Measurements from ENCODE around the gene RTN4.

The RTN4 gene

DNA sequence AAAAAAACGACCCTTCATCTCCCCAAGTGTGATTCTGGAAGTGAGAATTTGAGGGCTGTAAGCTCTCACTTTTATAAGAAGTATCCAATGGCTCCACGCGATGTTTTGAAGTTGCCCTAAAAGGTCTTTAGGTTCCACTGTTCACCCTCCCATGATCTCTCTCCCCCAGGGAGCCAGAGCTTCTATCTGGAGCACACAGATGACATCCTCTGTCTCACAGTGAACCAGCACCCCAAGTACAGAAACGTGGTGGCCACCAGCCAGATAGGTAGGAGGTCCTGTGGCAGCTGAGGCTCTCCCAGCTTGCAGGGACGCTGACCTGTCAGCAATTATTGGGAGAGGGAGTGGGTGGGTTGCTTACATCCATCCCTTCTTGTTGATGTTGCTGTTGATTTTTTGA, 97.8 kb downstream of the RTN4 start:
- DNase-seq (ENCODE audit: low spot score) = no peak

DNA sequence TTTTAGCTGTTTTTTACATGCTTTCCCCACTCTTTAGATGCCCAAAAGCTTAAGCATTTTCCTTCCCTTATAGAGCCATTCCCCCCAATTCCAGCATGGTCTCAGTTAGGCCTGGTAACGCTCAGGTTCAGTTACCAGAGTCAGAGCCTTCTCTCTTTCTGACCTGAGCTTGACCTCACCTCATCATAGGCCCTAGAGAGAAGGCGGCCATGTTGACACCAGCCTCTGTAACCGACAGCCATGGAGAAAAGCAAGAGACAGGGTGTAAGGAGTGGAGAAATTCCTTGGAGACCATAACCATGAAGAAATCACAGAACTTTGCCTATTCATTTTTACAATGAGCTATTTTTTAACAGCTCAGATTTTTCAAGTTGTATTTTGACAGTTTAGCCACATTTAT, 99.4 kb downstream of the RTN4 start:
- DNase-seq (ENCODE audit: low spot score) = no peak

DNA sequence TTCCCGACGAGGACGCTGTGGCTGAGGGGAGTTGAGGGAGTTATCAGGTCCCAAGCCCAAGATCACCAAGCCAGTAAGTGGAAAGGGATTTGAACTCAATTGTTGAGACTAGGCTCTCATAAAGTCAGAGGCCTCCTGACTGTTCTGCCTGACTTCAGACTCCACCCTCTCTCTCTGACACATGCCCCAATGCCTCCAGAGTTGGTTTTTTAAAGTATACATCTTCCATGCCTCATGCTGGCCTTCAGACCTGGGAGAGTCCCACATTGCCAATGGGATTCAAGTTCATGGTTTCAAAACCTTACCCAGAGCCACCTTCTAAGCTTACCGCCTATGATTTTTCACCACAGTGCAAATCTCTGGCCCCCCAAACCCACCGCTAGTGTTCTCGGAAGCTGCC, 100.8 kb downstream of the RTN4 start:
- DNase-seq (ENCODE audit: low spot score) = no peak

DNA sequence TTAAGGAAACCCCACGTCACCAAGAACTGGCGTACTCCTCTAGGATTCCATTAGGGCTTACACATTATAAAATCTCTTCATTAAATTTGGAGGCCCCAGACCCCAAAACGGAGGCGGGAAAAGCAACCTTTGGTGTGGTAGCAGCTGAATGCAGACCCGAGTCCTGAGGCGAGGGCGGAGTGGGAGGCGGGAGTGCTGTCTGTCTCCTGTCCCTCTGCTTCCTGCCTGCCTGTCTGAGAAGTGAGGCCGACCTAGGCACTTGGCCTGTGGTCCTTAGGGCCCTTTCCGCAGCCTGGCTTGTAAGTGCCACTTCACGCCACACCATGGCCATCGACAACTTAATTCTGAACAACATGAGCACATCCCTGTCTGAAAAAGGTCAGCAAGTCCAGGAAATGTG, 102.1 kb downstream of the RTN4 start:
- DNase-seq (ENCODE audit: low spot score) = no peak

DNA sequence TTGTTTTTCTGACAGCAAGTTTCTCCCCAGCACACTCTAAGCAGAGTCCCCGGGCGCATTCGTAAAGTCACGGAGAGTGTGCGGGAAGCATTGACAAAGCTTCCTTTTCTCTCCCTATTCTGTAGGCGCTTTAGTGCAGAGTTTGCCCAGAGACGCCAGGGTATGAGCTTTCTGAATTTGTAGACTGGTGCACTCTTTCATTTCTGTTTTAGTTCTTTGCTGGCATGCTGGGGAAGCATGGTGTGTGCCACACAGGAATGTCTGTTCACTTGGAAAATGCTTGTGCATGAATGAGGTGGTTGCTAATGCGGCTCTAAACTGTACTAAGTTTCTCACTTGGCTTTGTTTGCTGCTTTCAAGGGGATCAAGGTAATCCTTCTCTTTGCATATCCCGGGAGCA, 102.6 kb downstream of the RTN4 start:
- no peak for DNase-seq (ENCODE audit: low spot score)

DNA sequence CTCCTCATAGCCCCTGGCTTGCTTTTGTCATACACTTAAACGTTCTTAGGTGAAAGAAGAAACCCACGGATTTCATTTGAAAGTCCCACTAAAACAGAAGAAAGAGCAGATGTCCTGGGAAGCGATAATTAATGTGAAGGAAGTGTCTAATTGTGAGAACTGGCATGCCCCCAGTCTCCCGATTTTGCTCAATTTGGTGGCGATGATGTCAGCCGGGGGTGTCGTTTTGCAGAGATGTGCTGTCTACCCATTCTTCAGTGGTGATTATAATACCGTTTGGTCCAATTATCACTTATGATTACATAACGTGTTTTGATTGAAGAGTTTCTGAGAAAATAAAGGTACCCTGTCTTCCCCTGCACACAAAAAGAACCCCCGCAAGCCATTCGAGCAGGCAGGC, 103.1 kb downstream of the RTN4 start:
- DNase-seq (ENCODE audit: low spot score) = no peak

DNA sequence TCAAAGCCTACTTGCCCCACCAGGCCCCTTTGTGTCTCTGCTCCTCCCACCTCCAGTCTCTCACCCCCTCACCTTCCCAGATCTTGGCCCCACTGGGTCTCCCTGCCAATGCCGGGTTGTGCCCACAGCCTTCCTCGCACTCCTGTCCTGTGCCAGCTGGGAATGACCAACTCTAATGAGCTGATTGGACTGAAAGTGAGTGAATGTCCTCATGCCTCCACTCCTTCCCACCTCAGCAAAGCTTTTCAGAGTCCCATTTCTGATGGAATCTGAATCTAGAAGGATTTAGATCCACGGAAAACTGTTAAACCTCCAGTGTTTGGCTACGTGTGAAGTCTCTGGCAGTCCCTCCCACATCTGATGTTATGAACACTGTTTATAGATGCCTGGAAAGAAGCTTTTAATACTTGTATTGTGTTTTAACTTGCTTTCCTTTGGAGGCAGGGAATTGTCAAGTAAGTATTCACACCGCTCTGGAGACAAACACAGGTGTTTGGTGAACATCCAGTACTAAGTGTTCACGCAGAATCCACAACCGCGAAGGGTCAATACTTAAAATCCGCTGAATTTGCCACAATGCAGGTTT, 103.9 kb downstream of the RTN4 start:
- no peak for DNase-seq (ENCODE audit: low spot score)

DNA sequence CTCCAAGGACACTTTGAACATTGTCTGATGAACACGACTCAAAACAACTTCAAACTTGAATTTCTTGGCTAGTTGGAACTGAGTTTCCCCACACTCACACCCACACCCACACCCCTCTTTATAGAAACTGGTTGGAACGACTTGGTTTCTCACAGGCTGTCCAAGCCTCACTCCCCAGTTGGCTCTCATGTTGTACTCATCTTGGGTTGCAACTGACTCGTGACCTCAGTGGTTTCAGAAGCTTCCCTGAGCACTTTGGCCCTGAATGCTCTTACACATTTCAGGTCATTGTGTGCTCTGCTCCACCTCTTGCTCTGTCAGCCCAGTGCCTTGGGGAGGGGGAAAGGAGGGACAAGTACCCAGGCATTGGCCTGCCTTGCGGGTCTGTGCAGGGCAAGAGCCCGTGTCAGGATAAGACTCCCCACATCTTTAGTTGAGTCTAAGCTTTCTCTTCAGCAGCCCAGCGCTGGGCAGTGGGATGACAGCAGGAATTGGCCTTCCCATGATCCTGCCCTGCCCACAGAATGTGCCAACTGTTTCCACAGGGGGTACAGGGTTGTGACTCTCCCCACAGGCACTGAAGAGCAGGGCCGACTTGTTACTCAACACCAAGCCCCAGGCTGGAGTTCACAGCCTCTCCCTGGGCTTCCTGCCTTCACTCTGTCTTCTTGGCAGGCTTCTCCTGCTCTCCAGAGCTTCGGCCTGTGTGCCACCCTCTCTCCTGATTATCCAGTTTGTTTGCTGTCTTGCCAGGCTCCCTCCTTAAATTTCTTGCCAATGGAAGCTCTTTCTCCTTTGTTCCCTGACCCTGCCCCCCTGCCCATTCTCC, 104.6 kb downstream of the RTN4 start:
- no peak for DNase-seq (ENCODE audit: low spot score)

DNA sequence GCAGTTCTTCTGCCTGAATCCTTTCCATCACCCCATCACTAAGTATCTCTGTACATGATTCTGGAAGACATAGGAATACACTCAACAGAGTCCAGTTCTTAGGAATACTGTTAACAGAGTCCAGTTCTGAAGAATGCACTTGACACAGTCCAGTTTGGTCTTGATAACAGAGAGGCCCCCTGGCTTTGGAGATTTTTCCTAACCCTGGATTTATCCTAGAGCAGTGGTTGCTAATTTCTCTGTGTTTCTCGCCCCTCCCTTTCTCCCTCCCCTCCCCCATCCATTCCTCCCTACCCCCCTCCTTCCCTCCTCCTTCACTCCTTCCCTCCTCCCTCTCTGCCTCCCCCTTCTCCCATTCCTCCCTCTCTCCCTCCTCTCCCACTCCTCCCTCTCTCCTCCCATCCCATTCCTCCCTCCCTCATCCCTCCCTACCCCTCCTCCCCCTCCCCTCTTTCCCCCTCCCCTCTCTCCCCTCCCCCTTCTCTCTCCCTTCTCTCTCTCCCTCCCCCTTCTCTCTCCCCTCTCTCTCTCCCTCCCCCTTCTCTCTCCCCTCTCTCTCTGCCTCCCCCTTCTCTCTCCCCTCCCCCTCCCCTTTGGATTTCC, 105.4 kb downstream of the RTN4 start:
- no peak for DNase-seq (ENCODE audit: low spot score)

DNA sequence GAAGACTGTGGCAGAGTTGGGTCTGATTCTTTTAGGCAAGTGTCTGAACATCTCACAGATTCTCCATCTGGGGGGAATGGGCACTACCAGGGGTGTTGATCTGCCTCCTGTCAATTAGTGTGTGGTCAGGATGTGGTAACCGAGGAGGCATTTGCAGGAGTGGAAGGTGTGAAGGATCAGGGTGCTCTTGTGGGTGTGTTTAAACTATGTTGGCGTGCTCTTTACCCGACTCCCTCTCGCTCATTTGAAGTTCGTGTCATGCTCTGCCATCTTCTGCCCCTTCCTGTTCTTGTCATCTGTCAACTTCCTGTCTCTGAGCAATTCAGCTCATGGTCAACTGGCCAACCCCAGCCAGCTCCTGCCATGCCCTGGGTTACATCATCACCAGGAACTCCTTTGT, 107.9 kb downstream of the RTN4 start:
- DNase-seq (ENCODE audit: low spot score) = no peak

DNA sequence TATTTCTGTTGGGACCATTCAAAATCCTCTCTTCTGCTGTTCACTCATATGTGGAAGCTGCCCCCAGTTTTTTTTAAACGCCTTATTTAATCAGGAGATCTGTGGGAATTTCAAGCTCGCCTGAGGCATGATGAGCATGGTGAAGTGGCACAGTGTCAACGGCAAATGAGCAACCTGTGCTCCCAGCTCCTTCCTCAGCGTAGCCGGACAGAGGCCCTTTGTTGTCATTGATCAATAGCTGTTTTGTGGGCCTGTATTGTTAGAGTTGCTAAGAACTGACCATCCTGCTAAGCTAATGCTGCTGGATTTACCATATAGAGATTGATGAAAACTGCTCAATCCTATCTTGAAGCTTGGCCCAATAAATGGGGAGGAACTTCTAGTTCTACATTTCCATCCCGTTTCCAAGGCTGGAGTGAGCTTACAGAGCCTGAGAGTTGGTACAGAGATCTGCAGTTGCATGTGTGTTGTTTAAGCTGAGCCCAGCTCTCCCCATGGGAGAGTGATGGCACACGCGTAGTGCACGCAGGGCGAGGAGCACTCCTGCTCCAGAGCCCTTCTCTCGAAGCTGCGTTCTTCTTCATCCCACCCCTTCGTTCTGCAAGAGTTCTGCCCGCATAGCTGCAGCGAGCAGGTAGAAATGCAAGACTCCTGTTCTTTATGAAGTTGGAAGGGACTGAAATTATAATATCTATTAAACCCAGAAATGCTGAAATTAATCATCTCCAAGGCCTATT, 108.8 kb downstream of the RTN4 start:
- no peak for DNase-seq (ENCODE audit: low spot score)

DNA sequence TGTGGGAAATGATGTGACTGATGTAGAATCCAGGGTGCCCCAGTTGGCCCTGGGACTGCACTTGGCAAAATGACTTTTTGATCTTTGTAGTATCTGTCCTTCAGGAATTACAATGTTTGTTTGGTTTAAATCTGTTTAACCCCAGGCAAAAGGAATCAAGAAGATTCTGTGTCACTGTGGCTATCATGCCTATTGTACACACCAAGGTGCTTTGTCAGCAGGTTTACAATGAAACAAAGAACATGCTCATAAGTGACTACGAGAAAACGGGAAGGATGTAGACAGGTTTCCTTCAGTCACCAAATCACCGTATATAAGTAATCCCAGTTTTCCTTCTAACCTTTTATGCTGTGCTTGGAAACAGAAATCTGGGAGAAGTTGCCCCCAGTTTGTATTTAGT, 109.5 kb downstream of the RTN4 start:
- no peak for DNase-seq (ENCODE audit: low spot score)

DNA sequence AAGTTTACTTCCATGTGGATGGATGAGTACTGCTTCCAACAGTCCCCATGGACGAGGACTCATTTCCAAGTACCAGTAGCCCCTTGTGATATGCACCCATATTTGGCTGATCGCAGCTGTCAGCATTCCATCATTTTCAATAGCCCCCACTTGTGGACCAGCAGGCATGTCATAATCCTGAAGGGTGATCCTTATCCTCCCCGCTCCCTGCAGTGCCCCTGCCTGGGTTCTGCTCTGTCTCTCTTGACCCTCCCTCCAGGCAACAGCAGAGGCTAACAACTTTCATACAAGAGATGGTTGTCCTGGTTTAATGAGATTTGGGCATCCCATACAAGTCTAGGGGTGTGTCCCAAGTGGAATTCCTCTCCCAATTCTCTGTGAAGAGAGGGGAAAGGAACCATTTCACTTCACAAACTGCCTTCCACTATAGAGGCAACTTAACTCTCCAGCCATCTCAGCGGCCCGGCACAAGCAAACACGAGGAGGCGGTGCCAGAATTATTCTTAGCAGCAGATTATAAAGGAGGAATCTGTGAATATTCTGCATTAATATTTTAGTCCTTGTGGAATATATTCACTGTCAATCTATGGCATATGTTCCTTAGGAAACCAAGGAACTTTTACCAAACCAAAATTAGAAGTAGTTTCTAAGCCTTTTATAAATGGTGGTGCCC, 110.7 kb downstream of the RTN4 start:
- no peak for DNase-seq (ENCODE audit: low spot score)

DNA sequence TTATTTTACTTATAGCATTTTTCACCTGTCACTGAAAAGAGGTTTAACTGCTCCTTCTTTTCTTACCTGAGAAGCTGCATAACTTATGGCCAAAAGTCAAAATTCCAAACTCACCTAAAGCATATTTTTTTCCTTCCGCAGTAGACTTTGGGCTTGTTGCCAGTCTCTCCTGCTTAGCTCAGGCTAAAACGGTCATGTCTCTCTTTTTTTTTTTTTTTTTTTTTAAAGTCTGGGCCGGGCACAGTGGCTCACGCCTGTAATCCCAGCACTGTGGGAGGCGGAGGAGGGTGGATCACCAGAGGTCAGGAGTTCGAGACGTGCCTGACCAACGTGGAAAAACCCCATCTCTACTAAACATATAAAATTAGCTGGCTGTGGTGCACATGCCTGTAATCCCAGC, 113.5 kb downstream of the RTN4 start:
- DNase-seq (ENCODE audit: low spot score) = no peak

DNA sequence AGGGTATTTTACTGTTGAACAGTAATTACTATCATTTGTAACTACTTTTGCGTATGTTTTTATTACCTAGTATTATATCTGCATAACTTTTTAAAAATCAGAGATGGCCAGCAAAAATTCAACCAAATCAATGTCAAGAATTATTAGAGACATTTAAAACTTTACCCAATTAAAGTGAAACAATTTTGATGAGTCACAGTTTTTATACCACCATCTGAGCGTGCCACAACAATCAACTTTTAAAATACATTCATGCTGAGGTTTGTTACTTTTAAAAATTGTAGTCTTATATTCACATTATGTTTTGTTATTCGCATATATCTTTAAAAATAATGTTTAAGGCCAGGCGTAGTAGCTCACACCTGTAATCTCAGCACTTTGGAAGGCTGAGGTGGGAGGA, 114.9 kb downstream of the RTN4 start:
- no peak for DNase-seq (ENCODE audit: low spot score)

DNA sequence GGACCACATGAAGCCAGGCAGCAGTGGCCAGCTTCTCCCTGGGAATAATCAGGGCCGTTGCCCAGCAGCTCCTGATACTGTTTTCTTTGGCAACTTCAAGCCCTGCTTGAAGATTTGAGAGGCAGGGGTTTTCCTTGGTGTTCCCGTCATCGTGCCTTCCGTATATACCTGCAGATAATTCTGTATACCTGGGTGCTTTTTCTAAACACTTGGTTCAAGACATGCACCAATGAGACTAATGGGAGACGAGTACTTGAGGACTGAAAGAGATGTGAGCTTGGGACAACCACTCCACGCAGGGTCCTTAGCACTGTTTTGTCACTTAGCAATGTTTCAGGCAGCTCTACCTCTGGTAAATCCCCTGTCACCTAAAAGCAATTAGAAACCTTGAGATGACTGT, 118.8 kb downstream of the RTN4 start:
- no peak for DNase-seq (ENCODE audit: low spot score)

DNA sequence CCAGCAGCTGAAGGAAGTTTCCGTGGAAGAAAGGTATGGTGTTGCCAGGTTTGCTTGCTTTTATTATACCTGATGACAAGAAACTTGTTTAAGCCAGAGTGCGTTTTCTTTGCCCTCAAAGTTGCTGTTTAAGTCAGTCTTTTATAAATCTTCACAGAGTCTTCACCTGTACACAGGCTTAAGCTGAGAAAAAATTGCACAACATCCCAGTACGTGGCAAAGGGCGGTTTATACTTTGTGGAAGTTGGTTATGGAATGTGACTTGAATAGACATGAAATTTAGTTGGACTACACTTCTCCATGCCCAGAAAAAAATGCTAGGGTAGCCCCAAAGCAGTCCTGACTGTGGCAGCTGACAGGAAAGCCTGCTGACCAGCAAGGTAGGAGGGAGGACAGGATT, 121.5 kb downstream of the RTN4 start:
- no peak for DNase-seq (ENCODE audit: low spot score)

DNA sequence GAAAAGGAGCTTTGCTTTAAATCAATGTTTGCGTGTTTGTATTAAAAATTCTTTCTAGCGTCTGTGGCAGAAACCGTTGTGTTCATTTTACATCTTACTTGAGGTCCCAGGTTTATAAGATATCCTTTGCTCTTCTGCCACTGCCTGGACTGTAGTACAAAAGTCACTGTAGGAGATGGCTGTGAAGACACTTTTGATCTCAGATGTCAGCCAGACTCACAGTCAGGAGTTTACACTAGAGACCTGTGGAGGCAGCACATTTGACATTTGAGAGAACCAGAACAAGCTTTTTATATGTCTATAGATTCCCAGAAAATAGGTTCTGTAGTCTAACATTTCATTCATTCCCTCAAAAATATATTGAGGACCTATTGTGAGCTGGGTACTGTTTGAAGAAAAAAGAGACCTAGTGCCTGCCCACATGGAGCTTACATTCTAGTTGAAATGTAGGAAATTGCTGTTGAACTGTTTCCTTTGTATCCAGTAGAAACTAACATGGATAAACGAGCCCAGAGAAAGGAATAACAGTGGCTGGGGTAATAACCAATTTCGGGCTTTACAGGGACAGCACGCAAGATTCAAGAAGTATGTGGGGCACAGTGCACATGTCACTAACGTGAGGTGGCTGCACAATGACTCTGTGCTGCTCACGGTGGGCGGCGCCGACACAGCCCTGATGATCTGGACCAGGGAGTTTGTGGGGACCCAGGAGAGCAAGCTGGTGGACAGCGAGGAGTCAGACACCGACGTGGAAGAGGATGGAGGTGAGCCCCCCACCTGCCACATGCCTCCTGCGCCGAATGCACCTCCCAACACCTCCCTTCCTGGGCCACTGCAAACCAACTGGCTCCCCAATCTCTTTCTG, 122.3 kb downstream of the RTN4 start:
- DNase-seq (ENCODE audit: low spot score) = no peak

DNA sequence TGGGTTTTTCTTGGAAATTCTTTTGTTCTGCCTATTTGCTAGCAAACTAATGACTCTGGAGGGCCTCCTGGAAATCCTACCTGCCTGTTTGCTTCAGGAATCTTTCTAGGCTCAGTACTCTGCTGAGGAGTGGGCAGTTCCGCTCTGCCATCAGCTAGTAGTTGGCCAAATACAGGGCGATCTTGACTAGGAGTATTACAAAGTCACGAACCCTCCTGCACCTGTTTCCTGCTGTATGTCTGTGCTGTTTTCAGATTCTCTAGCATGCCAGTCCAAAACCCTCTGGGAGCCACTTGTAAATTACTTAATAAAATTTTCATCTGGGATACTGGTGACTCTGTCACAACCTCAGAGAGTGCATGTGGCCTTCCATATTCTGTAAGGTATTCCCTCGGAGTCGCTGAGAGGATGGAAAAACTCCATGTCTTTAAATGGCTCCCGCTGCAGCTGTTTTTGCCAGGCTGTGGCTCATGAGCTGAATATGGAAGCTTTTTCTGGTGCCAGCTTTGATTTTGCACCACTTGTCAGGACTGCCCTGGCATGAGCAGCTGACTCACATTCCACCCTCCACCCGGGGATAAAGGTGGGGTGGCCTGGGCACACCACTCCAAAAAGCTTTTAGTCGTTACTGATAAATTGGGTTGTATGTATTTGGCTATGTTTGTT, 123.0 kb downstream of the RTN4 start:
- no peak for DNase-seq (ENCODE audit: low spot score)

DNA sequence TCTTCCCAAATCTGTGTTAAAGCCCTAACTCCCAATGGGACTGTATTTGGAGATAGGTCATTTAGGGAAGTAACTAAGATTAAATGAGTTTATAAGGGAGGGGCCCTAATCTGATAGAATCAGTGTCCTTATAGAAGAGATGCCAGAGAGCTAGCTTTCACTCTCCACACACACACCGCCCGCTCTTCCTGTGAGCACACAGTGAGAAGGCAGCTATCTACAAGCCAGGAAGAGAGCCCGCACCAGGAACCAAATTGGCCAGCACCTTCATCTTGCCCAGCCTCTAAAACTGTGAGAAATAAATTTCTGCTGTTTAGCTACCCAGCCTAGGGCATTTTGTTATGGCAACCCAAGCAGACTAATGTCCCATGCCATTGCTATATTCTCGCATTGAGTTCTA, 125.2 kb downstream of the RTN4 start:
- no peak for DNase-seq (ENCODE audit: low spot score)

DNA sequence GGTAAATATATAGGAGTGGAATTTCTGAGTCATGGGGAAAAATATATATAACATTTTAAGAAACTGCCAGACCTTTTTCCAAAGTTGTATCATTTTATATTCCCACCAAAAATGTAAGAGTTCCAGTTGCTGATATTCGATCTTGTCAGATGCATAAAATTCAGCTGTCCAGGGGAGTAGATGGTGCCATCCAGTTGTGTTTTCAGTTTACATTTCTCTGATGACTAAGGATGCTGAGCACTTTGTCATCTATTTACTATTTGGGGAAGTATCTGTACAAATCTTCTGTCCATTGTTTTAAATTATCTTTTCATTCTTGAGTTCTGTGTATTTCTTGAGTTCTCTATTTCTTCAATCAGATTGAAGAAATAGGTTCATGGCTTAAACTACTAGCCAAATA, 126.1 kb downstream of the RTN4 start:
- no peak for DNase-seq (ENCODE audit: low spot score)

All from hepatic stellate cell (primary cell).